NCI-H1092 treated with DMSO at 0.1 percent for 48 hours (cell line): ENCODE results near the gene WDR48.

ENCODE experiments used
- DNase-seq: peaks from one replicate; lab custom pipeline; 2025; lab: John Stamatoyannopoulos, UW

WDR48 gene

GRCh38 chr3:39124876-39125840 lies 73.3 kb downstream of the WDR48 start:
- DNase-seq, result no peak

- DNase-seq, result no peak
Measured at GRCh38 chr3:39125841-39126500, 74.2 kb downstream of the WDR48 start.

DNA sequence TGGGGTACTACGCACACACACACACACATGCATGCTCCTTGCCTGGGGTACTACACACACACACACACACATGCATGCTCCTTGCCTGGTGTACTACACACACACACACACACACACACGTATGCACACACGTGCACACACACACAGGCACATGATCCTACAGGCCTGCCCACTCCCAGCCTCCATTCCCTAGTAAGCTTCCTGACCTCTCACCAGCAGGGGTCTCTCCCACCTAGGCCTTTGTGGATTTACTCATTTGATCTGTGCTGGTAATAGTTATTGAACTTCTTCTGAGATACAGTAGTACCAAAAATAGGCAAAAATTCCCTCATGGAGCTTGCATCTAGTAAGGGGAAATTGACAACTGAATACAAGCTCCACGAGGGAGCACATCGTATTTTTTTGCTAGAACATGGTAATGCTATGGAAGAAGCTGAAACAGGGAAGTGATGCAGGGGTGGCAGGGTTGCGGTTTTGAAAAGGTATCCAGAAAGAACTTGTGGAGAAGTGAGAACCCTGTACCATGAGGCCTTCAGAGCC lies 74.8 kb downstream of the WDR48 start:
- peak; percentile 4 for DNase-seq

- no peak for DNase-seq
Measured at GRCh38 chr3:39127269-39127907, 75.6 kb downstream of the WDR48 start.

GRCh38 chr3:39127908-39128304 lies 76.1 kb downstream of the WDR48 start:
- DNase-seq, result no peak

- DNase-seq, result no peak
Measured at GRCh38 chr3:39128951-39129350, 77.1 kb downstream of the WDR48 start.

GRCh38 chr3:39130026-39130425 lies 78.2 kb downstream of the WDR48 start:
- no peak for DNase-seq

GRCh38 chr3:39130693-39131265 lies 79.0 kb downstream of the WDR48 start:
- DNase-seq, result no peak

- no peak for DNase-seq
Measured at GRCh38 chr3:39132096-39133092, 80.6 kb downstream of the WDR48 start.

DNA sequence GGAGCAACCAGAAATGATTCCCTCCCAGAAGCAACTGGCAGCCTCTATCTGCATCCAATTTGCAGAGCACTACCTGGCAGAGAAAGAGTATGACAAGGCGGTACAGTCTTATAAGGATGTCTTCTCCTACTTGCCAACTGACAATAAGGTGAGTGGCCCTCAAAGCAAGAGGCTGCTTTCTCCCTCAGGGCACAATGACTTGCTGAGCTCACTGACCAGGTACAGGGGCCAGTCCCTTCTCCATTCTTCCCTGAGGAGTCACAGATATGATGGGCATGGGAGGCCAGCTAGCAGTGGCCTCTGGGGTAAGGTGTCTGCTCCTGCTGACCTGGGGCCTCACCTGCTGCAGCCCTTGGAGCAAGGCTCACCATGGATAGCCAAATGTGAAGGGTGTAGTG lies 81.3 kb downstream of the WDR48 start:
- no peak for DNase-seq

GRCh38 chr3:39133822-39134221 lies 82.0 kb downstream of the WDR48 start:
- DNase-seq, result no peak

DNA sequence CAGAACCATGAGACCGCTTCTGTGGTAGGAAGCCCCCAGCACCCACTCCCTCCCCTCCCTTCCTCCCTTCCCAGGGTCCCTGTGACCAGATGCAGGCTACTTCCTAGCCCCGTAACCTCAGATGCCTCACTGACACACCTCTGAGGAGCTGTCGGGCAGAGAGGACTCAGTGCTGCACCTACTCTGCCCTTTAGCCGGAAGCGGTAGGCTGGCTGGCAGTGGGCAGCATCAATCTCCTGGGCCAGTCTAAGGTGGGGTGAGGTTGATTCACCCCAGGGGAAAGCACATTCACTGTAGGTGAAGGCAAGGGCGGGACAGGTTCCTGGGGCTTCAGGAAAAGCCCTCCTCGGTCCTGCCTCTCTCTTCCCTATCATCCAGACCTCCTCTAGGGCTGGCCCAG lies 82.5 kb downstream of the WDR48 start:
- DNase-seq, result no peak

GRCh38 chr3:39135170-39135805 lies 83.5 kb downstream of the WDR48 start:
- no peak for DNase-seq

- DNase-seq, result no peak
Measured at GRCh38 chr3:39136533-39137434, 85.0 kb downstream of the WDR48 start.

- DNase-seq, result no peak
Measured at GRCh38 chr3:39137435-39137936, 85.7 kb downstream of the WDR48 start.

GRCh38 chr3:39137991-39138803 lies 86.4 kb downstream of the WDR48 start:
- no peak for DNase-seq

- peak; percentile 15 for DNase-seq
Measured at GRCh38 chr3:39138804-39139415, 87.1 kb downstream of the WDR48 start.

DNA sequence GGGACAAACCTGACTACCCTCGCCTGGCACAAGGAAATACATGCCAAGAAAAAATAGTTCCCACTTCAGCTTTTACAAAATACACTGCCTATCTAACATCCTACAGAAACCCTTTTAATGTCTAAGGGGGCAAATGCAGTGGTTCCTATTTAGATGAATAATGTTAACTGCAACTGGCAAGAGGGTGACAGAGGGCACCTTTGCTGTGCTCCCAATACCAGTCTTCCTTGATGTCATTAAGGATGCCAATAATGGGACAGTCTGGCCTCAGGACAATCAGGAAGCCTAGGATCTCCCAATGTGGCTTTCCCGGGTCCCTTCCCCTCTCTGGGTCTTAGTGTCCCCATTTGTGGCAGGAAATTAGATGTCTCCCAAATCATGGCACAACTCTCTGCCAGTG lies 87.6 kb downstream of the WDR48 start:
- no peak for DNase-seq
